HG03196 (cell line): ENCODE measurements around the gene WDR20.
"Not testable (repeated sequence)": the region's sequence is repeated elsewhere in the genome, so short reads cannot be mapped to it uniquely, and the experiment has no call there.

Source experiments
- ATAC-seq: cut with Tn5 transposase; IDR thresholded peaks from one replicate; pipeline ENCODE4 v1.9.1; 2021; ENCODE audit not compliant: unreplicated experiment

Gene WDR20

GRCh38 chr14:102233081-102233480 is 93.4 kb downstream of the WDR20 start:
- ATAC-seq: no peak

- ATAC-seq: no peak
Observed at GRCh38 chr14:102234331-102235264, 94.9 kb downstream of the WDR20 start.

DNA sequence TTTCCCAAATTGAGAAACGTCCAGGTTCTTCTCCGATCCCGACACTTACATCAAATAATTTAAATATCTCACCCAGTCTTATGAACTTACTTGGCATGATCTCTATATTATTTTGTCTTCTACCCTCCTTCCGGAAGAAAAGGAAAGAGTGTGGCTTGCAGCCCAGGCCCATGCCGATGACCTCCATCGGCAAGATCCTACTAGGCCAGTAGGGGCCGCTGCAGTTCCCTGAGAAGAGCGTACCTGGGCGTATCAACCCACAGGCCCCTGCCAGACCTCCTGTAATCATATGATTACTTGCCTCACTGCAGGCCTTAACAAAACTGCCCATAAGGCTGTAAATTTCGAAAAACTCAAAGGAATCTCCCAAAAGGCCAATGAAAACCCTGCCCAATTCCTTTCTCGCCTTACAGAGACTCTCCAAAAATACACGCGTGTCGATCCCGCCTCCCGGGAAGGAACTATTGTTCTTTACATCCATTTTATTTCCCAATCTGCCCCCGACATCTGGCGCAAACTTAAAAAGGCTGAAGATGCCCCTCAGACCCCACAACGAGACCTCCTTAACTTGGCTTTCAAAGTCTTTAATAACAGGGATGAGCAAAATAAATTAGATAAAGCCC is 95.7 kb downstream of the WDR20 start:
- peak; percentile 66 for ATAC-seq

DNA sequence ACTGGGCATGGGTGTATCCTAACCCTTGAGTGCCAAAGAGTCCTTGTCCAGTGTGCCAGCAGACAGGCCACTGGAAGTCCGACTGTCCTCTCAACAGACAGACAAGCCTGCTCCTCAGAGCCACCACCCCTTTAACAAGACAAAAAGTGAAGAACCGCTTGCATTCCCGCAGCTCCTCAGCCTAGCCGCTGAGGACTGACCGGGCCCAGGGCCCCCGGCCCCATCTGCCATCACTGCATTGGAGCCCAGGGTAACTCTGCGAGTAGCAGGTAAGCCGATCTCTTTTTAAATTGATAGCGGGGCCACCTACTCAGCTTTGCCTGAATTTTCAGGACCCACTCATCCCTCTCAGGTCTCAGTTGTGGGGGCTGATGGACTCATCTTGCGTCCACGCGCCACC is 96.3 kb downstream of the WDR20 start:
- ATAC-seq: no peak

DNA sequence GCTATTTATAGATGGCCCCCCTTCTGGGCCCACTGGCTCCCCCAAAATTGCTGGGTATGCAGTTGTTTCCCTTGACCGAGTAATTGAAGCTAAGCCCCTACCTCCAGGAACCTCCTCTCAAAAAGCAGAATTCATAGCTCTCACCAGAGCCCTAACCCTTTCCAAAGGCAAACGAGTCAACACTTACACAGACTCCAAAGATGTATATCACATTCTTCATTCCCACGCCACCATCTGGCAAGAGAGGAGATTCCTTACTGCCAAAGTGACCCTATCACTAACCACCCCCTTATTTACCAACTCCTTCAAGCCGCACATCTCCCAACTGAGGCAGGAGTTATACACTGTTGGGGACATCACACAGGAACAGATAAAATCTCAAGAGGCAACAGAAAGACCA is 98.4 kb downstream of the WDR20 start:
- ATAC-seq: no peak

GRCh38 chr14:102238766-102239165 is 99.1 kb downstream of the WDR20 start:
- ATAC-seq: no peak

- ATAC-seq: no peak
Observed at GRCh38 chr14:102239231-102239630, 99.5 kb downstream of the WDR20 start.

DNA sequence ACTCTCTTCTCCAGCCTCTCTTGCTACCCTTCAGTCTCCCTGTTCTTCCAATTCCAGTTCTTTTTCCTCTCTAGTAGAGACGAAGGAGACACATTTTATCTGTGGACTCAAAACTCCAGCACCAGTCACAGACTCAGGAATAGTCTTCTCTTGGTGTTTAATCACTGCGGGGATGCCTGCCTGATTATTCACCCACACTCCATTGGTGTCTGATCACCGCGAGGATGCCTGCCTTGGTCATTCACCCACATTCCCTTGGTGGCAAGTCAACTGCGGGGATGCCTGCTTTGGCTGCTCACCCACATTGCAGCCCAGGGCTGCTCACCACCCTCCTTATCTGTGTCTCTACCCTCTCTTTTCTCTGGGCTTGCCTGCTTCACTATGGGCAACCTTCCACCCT is 100.8 kb downstream of the WDR20 start:
- not testable (repeated sequence) for ATAC-seq

DNA sequence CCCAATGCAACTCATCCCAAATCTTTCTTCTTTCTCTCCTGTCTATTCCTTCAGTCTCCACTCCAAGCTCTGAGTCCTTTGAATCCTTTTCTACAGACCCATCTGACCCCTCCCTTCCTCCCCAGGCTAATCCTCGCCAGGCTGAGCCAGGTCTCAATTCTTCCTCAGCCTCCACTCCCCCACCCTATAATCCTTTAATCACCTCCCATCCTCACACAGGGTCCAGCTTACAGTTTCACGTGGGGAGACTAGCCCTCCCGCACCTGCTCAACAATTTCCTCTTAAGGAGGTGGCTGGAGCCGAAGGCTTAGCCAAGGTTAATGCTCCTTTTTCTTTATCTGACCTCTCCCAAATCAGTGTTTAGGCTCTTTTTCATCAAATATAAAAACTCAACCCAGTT is 101.5 kb downstream of the WDR20 start:
- no peak for ATAC-seq

GRCh38 chr14:102243795-102244194 is 104.1 kb downstream of the WDR20 start:
- ATAC-seq: not testable (repeated sequence)

DNA sequence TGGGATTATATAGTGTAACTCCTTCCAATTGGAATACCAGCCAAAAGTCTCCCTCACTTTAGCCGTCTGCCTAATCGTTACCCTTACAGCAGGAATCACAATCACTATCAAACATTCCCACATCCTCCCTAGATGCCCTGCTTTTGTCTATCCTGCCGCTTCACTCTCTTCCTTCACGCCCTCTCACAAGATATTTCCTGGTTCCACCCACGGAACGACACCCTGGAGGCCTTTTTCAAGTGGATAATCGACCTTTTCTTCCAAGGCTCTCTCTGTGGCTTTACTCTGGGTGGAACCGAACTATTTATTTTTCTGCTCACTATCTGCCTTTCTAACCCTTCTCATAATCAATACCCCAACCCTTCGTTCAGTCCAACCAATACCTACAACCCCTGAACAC is 106.4 kb downstream of the WDR20 start:
- no peak for ATAC-seq

- no peak for ATAC-seq
Observed at GRCh38 chr14:102248121-102248520, 108.4 kb downstream of the WDR20 start.

DNA sequence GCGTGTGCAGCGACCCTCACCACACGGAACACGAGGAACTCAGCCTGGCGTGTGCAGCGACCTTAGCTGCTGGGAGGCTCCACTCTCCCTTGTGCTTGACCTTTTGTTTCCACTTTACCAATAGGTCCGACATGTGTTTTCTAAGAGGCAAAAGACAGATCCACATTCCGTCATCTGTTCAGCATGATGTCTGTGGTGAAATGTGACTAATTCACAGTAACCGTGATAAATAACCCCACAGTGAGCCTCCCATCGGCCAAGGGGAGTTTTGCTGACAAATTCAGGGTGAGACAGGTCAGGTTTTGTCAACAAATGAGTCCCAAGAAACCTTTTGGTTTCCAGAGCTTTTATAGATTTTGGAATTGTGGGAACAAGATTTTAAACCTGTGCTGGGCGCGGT is 109.3 kb downstream of the WDR20 start:
- no peak for ATAC-seq

DNA sequence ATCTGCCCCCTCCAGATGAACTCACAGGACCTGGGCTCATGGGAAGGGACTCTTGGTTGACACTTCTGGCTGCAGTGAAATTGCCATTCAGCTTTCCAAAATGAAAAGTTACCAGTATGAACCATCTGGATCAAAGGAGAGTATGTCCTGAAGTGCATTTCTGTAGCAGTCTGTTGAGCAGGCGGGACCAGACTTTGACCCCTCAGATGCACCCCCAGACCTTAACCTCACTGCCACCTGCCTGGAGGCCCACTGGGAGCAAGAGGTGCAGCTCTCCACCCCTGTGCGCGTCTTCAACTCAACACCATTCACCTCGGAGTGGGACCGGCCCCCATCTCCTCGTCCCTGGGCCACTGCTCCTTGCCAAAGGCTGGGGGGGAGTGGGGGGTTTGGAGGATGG is 110.3 kb downstream of the WDR20 start:
- ATAC-seq: no peak

DNA sequence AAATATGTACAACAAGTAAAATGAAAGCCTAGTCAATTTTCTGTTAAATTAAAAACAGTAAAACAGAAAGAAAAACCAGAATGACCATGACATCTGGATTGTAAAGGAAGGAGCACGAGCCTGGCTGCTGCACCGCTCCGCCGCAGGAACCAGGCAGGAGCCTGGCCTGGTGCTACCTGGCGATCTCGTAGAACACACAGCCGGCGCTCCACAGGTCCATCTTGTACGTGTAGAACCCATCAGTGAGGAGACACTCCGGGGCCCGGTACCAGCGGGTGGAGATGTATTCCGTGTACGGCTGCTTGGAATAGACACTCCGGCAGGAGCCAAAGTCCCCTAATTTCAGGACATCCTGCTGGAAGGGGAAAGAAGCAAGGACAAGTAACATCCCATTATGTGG is 110.9 kb downstream of the WDR20 start:
- no peak for ATAC-seq

DNA sequence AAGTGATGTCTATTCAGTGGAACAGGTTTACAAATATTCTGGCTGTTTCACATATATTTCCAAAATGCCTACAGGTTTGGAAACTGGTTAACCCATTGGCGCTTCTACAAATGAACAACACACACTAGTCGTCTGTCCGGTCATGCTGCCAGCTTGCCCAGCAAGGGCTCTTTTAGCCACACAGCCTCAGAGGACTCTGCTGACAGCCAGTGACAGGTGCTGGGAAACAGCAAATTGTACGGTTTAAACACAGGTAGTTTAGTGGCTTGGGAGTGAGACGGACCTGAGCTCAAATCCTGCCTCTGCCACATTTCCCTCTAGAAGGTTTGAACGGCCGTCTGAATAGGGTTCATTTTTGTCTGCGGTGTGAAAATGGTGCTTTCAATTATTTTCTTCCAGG is 111.5 kb downstream of the WDR20 start:
- no peak for ATAC-seq

DNA sequence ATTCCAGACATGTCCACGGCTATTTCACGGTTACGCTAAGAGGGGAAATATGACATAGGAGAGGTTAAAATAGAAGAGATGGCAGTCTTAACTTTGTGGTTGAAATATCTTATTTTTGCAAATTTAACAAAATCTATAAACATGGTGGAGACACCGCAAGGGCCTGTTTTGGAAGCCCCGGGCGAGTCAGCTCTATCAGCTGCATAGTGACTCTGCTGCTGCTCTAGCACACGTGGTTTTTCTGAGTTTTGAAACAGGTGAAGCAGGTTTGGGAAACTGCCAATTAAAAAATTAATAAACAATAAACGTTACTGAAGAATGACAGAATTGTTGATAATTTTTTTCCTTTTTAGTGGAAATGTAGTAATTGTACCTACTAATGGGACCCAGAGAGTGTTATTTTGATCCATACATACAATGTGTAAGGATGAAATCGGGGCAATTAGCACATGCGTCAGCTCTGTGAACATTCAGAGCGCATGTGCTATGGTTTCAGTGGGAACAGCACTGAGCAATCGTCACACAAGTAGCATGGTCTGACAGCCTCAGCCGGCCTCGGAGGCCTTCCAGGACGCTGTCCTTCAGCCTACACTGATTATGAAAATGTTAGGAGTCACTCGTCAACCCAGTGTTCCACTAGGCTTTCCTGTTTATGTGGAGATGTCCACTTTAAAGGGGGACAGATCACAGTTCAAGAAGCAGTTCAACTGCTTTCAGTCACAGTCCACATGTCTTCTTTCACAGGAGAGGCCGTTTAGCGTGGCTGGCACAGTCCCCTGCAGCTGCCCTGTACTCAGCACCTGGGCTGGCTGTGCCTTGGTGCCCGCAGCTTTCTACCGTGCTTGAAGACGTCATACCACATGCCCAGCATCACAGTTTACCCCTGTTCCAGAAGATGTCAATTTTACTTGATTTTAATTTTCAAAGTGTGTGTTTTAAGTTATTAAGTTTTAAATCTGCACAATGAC is 113.4 kb downstream of the WDR20 start:
- ATAC-seq: no peak

- ATAC-seq: no peak
Observed at GRCh38 chr14:102255401-102256190, 115.9 kb downstream of the WDR20 start.

- ATAC-seq: no peak
Observed at GRCh38 chr14:102256716-102257115, 117.0 kb downstream of the WDR20 start.

DNA sequence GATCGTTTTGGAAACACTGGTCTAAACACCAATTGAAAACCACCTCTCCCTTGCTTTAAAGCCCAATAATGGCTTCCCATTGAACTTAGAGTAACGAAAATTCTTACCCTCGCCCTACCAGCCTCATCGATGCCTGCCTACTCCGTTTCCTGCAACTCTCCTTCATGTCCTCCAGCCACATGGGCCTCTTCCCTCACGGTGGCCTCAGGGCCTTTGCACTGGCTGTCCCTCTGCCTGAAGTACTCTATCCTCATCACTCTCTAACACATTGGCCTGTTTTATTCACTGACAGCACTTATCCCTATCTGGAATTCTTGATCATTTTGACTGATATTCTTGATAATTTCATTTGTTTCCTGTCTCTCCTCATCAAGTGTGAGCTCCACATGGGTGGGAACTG is 118.4 kb downstream of the WDR20 start:
- ATAC-seq: no peak
